Forelimb muscle (tissue), 1 donor: ENCODE data around the gene DNAJC25. TPM values are rescaled to one million over a fixed set of nuclear protein-coding genes. Genes with fewer than 3 reads are reported as not detected.
A peak's percentile ranks its signal among the peaks of the same experiment; 100 is the strongest.
"Not testable (repeated sequence)": the region's sequence is repeated elsewhere in the genome, so short reads cannot be mapped to it uniquely, and the experiment has no call there.

Source experiments
- DNase-seq: peaks from one replicate; pipeline ENCODE4 v3.0.0-alpha.2; 2013; ENCODE audit warnings: low read depth
- polyA plus RNA-seq: library from polyadenylated mRNA; unstranded; fragments of 120-200 nt; gene quantifications from one replicate; pipeline ENCODE4 v1.2.1, GENCODE V29; 2013; ENCODE audit not compliant: insufficient read length

The DNAJC25 gene
- polyA plus RNA-seq, 1 donor = 8.6 TPM

- DNase-seq = no peak
These were observed 32.2 kb downstream of the DNAJC25 start for GRCh38 chr9:111663301-111663823.

DNA sequence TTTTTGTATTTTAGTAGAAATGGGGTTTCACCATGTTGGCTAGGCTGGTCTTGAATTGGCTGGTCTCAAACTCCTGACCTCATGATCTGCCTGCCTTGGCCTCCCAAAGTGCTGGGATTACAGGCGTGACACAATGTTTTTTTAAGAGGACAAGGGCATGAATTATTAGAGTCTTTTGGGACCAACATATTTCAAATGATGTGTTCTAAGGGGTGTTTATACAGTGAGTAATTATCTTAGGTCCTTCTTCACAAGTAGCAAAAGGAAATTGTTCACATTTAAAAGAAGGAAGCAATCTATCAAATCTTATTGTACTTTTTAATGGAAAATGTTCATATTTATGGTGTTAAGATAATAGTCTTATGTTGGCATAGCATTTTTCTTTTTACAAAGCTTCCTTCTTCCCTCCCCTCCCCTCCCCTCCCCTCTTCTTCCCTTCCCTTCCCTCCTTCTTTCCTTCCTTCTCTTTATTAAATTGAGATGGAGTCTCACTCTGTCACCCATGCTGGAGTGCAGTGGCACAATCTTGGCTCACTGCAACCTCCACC, 37.0 kb downstream of the DNAJC25 start:
- no peak for DNase-seq

DNA sequence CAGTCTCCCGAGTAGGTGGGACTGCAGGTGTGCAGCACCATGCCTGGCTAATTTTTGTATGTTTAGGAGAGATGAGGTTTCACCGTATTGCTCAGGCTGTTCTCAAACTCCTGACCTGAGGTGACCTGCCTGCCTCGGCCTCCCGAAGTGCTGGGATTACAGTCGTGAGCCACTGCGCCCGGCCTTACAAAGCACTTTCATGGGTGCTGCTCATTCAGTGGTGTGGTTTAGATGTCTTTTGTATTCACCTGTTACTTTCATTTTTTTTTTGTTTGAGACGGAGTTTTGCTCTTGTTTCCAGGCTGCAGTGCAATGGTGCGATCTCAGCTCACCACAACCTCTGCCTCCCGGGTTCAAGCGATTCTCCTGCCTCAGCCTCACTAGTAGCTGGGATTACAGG, 37.5 kb downstream of the DNAJC25 start:
- DNase-seq = not testable (repeated sequence)

- DNase-seq = no peak
These were observed 43.2 kb downstream of the DNAJC25 start for GRCh38 chr9:111674319-111674718.

DNA sequence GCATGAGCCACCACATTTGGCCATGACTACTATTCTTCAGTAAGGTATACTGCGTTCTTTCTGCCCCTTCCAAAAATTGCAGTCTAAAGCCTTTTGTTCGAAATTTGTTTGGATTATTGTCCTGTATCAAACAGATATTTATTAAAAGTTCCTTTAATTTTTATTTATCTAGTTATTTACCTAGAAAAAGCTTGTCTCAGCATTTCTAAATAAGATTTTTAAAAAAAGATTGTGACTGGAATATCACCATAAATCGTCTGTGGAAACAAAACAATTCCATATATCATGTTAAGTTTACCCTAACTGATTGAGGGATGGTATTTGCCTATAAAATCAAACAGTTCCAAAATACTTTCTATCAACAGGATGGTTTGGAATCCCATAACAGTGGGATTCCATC, 45.0 kb downstream of the DNAJC25 start:
- DNase-seq = no peak

- no peak for DNase-seq
These were observed 47.2 kb downstream of the DNAJC25 start for GRCh38 chr9:111678293-111678692.

DNA sequence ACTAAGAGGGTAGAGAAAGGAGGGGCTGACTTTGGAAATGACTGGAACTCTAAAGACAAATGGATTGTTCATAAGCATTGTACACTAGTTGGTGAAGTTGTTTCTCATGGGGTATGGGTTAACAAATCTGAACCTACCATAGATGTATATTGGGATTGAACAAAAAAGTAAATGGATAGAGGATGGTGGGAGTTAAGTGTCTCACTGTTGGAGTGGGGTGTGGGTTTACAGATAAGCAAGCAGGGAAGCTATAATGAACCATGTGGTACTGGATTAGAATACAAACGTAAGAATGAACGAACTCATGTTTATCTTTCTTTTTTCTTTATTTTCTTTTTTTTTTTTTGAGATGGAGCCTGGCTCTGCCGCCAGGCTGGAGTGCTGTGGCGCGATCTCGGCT, 48.1 kb downstream of the DNAJC25 start:
- no peak for DNase-seq

DNA sequence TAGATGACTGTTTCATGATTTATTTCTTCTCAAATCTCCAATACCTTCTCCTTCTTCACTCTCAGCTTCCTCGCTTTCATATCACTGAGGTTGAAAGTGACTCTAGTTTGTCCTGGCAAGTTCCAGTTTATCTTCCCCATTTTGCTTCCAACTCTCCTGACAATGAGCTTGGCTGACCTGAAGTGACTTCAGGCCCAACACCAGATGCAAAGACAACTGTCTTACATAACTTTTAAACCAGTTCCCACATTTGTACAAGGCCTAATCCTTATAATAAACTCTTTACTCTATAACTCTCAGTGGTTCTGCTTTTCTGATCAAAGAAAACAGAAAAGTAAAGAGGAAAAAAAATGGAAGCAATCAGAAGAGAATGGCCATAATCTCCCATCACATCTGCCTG, 52.3 kb downstream of the DNAJC25 start:
- DNase-seq = no peak

- peak; percentile 11 for DNase-seq
These were observed 60.7 kb downstream of the DNAJC25 start for GRCh38 chr9:111691672-111692329.

- DNase-seq = no peak
These were observed 65.7 kb downstream of the DNAJC25 start for GRCh38 chr9:111696796-111697195.

- no peak for DNase-seq
These were observed 69.6 kb downstream of the DNAJC25 start for GRCh38 chr9:111700776-111701175.

Other genes with a start within 250 kb of the DNAJC25 start
- gene ECPAS, start 147.0 kb upstream of the DNAJC25 start, polyA plus RNA-seq = 165 TPM
- gene ZNF483, start 106.2 kb upstream of the DNAJC25 start, polyA plus RNA-seq = 1.6 TPM
- gene PTGR1, start 31.7 kb upstream of the DNAJC25 start, polyA plus RNA-seq = 39.5 TPM
- 40.7 TPM for gene GNG10, start 30.3 kb downstream of the DNAJC25 start, polyA plus RNA-seq
- gene SHOC1, start 163.6 kb downstream of the DNAJC25 start, polyA plus RNA-seq = 0.11 TPM